CD14-positive monocyte (primary cell): ENCODE results near the gene PMEPA1. TPM values are rescaled to one million over a fixed set of nuclear protein-coding genes. Genes with fewer than 3 reads are reported as not detected.
A peak's percentile ranks its signal among the peaks of the same experiment; 100 is the strongest.

Experiments used
- DNase-seq, 3 donors: peaks; one replicate each; pipeline ENCODE4 v3.0.0-alpha.2; 2011 to 2022
- H2AFZ ChIP-seq: 2 replicates; pipeline ENCODE4 v1.6.0; 2012; ENCODE audit warnings: mild to moderate bottlenecking, low read depth, low read length, inconsistent platforms; ENCODE audit not compliant: insufficient read depth, poor library complexity, severe bottlenecking
- H3K27ac ChIP-seq, 2 donors: 1 replicate in 1 of 2; 2 replicates in 1 of 2; pipeline ENCODE4 v1.5.1; 2012 to 2013; ENCODE audit warnings: low read length in 2 of 2, control low read depth in 1 of 2, inconsistent platforms in 1 of 2, low read depth in 1 of 2, mild to moderate bottlenecking in 1 of 2
- H3K27me3 ChIP-seq, 2 donors: one replicate each; pipeline versions ENCODE4 v1.6.0 to v1.6.1; 2011 to 2013; ENCODE audit warnings: low read length in 2 of 2; ENCODE audit not compliant: control insufficient read depth in 2 of 2, insufficient read depth in 2 of 2
- H3K36me3 ChIP-seq, 2 donors: replicated peaks in 1 of 2; 1 replicate in 1 of 2; 2 replicates in 1 of 2; pipeline versions ENCODE4 v1.5.1 to v1.6.1; 2012 to 2013; ENCODE audit warnings: low read length in 2 of 2, control low read depth in 1 of 2, inconsistent platforms in 1 of 2, mild to moderate bottlenecking in 1 of 2; ENCODE audit not compliant: insufficient read depth in 2 of 2, control insufficient read depth in 1 of 2
- H3K4me1 ChIP-seq, 2 donors: 1 replicate in 1 of 2; 2 replicates in 1 of 2; pipeline versions ENCODE4 v1.5.1 to v1.6.1; 2012 to 2013; ENCODE audit warnings: low read length in 2 of 2, control low read depth in 1 of 2, inconsistent platforms in 1 of 2, mild to moderate bottlenecking in 1 of 2, moderate library complexity in 1 of 2; ENCODE audit not compliant: insufficient read depth in 2 of 2, control insufficient read depth in 1 of 2
- H3K4me2 ChIP-seq: replicated peaks from 2 replicates; pipeline ENCODE3; 2012; ENCODE audit warnings: low read length, moderate library complexity, mild to moderate bottlenecking; ENCODE audit not compliant: poor library complexity, severe bottlenecking; ENCODE audit errors: extremely low read depth
- H3K4me3 ChIP-seq, 3 experiments: fragments of 200-600 bp in 1 of 3; sonication (generic) in 1 of 3; replicated peaks in 1 of 3; 1 replicate in 2 of 3; 2 replicates in 1 of 3; pipeline ENCODE4 v1.5.1; 2011 to 2013; ENCODE audit warnings: low read length in 3 of 3, mild to moderate bottlenecking in 3 of 3, control low read depth in 2 of 3, low read depth in 2 of 3, inconsistent platforms in 1 of 3, moderate library complexity in 1 of 3
- H3K79me2 ChIP-seq: 2 replicates; pipeline ENCODE4 v1.6.0; 2012; ENCODE audit warnings: mild to moderate bottlenecking, control low read depth, inconsistent platforms, low read length, moderate library complexity; ENCODE audit not compliant: insufficient read depth
- H3K9ac ChIP-seq: 2 replicates; pipeline ENCODE4 v1.6.0; 2017; ENCODE audit warnings: low read length, mild to moderate bottlenecking; ENCODE audit not compliant: insufficient read depth, poor library complexity, severe bottlenecking
- H3K9me3 ChIP-seq, 2 donors: replicated peaks in 1 of 2; 1 replicate in 1 of 2; 2 replicates in 1 of 2; pipeline versions ENCODE4 v1.5.1 to v1.6.1; 2012 to 2013; ENCODE audit warnings: low read length in 2 of 2, control low read depth in 1 of 2; ENCODE audit not compliant: control insufficient read depth in 1 of 2, insufficient read depth in 1 of 2
- H4K20me1 ChIP-seq: 2 replicates; pipeline ENCODE4 v1.6.0; 2012; ENCODE audit warnings: mild to moderate bottlenecking, low read length, control low read depth, moderate library complexity; ENCODE audit not compliant: insufficient read depth
- H3K27ac Mint-ChIP-seq, 7 donors: one replicate each; pipeline ENCODE4 v1.8.0; 2020; ENCODE audit warnings: mild to moderate bottlenecking in 7 of 7, mixed read lengths in 7 of 7, moderate library complexity in 6 of 7, inconsistent platforms in 2 of 7
- H3K27me3 Mint-ChIP-seq, 3 donors: one replicate each; pipeline ENCODE4 v1.8.0; 2021 to 2022; ENCODE audit warnings: low read depth in 3 of 3, mild to moderate bottlenecking in 3 of 3, mixed read lengths in 3 of 3, moderate library complexity in 3 of 3, inconsistent platforms in 1 of 3
- H3K36me3 Mint-ChIP-seq, 2 donors: one replicate each; pipeline ENCODE4 v1.8.0; 2020; ENCODE audit warnings: mixed read lengths in 2 of 2, inconsistent platforms in 1 of 2, mild to moderate bottlenecking in 1 of 2
- H3K4me1 Mint-ChIP-seq: one replicate; pipeline ENCODE4 v1.8.0; 2020; ENCODE audit warnings: mild to moderate bottlenecking, mixed read lengths
- H3K4me3 Mint-ChIP-seq, 2 donors: one replicate each; pipeline ENCODE4 v1.8.0; 2020; ENCODE audit warnings: mild to moderate bottlenecking in 2 of 2, mixed read lengths in 2 of 2, moderate library complexity in 1 of 2
- H3K9me3 Mint-ChIP-seq, 7 donors: one replicate each; pipeline ENCODE4 v1.8.0; 2020 to 2022; ENCODE audit warnings: mixed read lengths in 7 of 7, mild to moderate bottlenecking in 6 of 7, moderate library complexity in 6 of 7, inconsistent platforms in 2 of 7
- CTCF ChIP-seq: fragments of 200-600 bp; IDR thresholded peaks from one replicate; pipeline ENCODE4 v1.8.0; 2022; ENCODE audit warnings: antibody characterized with exemption, mild to moderate bottlenecking
- WGBS: methylation state at CpG from one replicate; pipeline ENCODE4 v1.1.5; 2013; ENCODE audit warnings: missing lambda C conversion rate; ENCODE audit not compliant: insufficient coverage; 5-methylcytosine and 5-hydroxymethylcytosine counted together
- intact Hi-C, 2 donors: fragments of 100-400 bp; cut with micrococcal nuclease; formaldehyde crosslinking; loops; one replicate each; pipeline versions ENCODE4 v1.15.0 to v1.15.1; 2023
- polyA plus RNA-seq, 3 donors: library from polyadenylated mRNA; depleted of rRNA in 1 of 3; unstranded in 2 of 3; stranded (reverse) in 1 of 3; fragments of 300-500 nt in 2 of 3; fragments of >200 nt in 1 of 3; fragmentation: Illumina TruSeq in 2 of 3; gene quantifications; 1 replicate in 2 of 3; 2 replicates in 1 of 3; pipeline ENCODE4 v1.2.3, GENCODE V29; 2012 to 2021

Gene PMEPA1
- polyA plus RNA-seq, 3 donors: 0.12 to 0.73 (median 0.59) TPM

- Histone ChIP-seq H3K79me2 (peaks cover 20% of the 10 kb centered on the region), H3K4me3 (no peak overlapping the region), H3K27me3 (no peaks in the 10 kb centered on the region), H3K4me1 (peaks cover 47 to 59% of the 10 kb centered on the region in 2 donors), H4K20me1 (no peaks in the 10 kb centered on the region), H3K36me3 (peaks cover 0 to 11% of the 10 kb centered on the region in 2 donors), H2AFZ (no peak overlapping the region), H3K4me2 (no peak overlapping the region), H3K27ac (no peak overlapping the region), H3K9me3 (peaks cover 9 to 13% of the 10 kb centered on the region in 2 donors), H3K9ac (no peak overlapping the region)
- WGBS: no CpG with 5 or more reads among the region's 2 CpGs
- Mint-ChIP-seq H3K4me3 (no peak overlapping the region), H3K36me3 (peaks cover 16 to 21% of the 10 kb centered on the region in 2 donors), H3K27ac (peak overlapping the region in 2 of 7 donors; percentile 1 to 59), H3K27me3 (peaks cover 0 to 3% (median 0%) of the 10 kb centered on the region in 3 donors), H3K4me1 (peaks cover 51% of the 10 kb centered on the region), H3K9me3 (peaks cover 19 to 28% (median 21%) of the 10 kb centered on the region in 7 donors)
- no peak for TF ChIP-seq CTCF
- no peak for DNase-seq
- intact Hi-C loops: loop anchor here in 1 of 2 donors (5.0 to 10.0 kb wide), 3 partner anchors 89 to 251 kb away; partner anchors contain the start of gene PMEPA1
Observed at GRCh38 chr20:57625978-57626377, 83.8 kb downstream of the PMEPA1 start.

GRCh38 chr20:57625181-57625958, 84.4 kb downstream of the PMEPA1 start:
- Histone ChIP-seq H3K9ac (no peak overlapping the region), H3K27me3 (no peaks in the 10 kb centered on the region), H3K4me3 (no peak overlapping the region), H3K4me1 (peaks cover 52 to 62% of the 10 kb centered on the region in 2 donors), H3K27ac (no peak overlapping the region), H3K9me3 (peaks cover 9 to 13% of the 10 kb centered on the region in 2 donors), H3K36me3 (peaks cover 0 to 11% of the 10 kb centered on the region in 2 donors), H3K79me2 (peaks cover 20% of the 10 kb centered on the region), H3K4me2 (no peak overlapping the region), H4K20me1 (no peaks in the 10 kb centered on the region), H2AFZ (no peak overlapping the region)
- Mint-ChIP-seq H3K27ac (no peak overlapping the region), H3K4me3 (no peak overlapping the region), H3K36me3 (peaks cover 16 to 21% of the 10 kb centered on the region in 2 donors), H3K27me3 (peaks cover 0 to 3% (median 0%) of the 10 kb centered on the region in 3 donors), H3K9me3 (peaks cover 19 to 26% (median 21%) of the 10 kb centered on the region in 7 donors), H3K4me1 (peaks cover 56% of the 10 kb centered on the region)
- 82% methylated on average over 3 of the region's 7 CpGs for WGBS
- no peak for DNase-seq
- intact Hi-C loops: loop anchor here in 1 of 2 donors (5.0 to 10.0 kb wide), 3 partner anchors 89 to 251 kb away; partner anchors contain the start of gene PMEPA1
- TF ChIP-seq CTCF: no peak
